Liver (tissue), 3 donors: ENCODE measurements around the gene TTYH3.

Experiments used
- CTCF ChIP-seq: fragments of 150-350 bp; IDR thresholded peaks from 2 replicates; pipeline ENCODE4 v1.5.1; 2017; ENCODE audit warnings: improper control_type of control experiment, low read depth, low read length; ENCODE audit not compliant: missing input control
- EGR1 ChIP-seq, 2 donors: IDR thresholded peaks; 2 replicates each; pipeline ENCODE4 v1.6.1; 2016 to 2018; ENCODE audit warnings: antibody characterized with exemption in 2 of 2, low read depth in 2 of 2
- HNF4A ChIP-seq, 2 donors: conservative IDR thresholded peaks; 2 replicates each; pipeline ENCODE4 v1.6.1; 2016; ENCODE audit warnings: antibody characterized with exemption in 2 of 2, mild to moderate bottlenecking in 2 of 2
- donor health status: healthy.
- donor health status: healthy.

- TF ChIP-seq CTCF (no peak), EGR1 (IDR thresholded peaks at IDR 0.05; ENCODE audit: low read depth in 2 of 2) (no peak), HNF4A (conservative IDR thresholded peaks at IDR 0.05) (no peak)
These were observed 20.9 kb upstream of the TTYH3 start for GRCh38 chr7:2610898-2611297.
